Head of caudate nucleus (tissue), 42 donors: ENCODE results near the gene ASPHD2.

Experiments
- DNase-seq, 42 donors: peaks; one replicate each; pipeline versions ENCODE4 v3.0.0 to v3.0.0-alpha.2; 2020 to 2021; ENCODE audit warnings: mixed read lengths in 7 of 42
- intact Hi-C: fragments of 100-400 bp; cut with DNase I; formaldehyde crosslinking; loops from one replicate; pipeline ENCODE4 v1.15.0; 2022

ASPHD2 gene

DNA sequence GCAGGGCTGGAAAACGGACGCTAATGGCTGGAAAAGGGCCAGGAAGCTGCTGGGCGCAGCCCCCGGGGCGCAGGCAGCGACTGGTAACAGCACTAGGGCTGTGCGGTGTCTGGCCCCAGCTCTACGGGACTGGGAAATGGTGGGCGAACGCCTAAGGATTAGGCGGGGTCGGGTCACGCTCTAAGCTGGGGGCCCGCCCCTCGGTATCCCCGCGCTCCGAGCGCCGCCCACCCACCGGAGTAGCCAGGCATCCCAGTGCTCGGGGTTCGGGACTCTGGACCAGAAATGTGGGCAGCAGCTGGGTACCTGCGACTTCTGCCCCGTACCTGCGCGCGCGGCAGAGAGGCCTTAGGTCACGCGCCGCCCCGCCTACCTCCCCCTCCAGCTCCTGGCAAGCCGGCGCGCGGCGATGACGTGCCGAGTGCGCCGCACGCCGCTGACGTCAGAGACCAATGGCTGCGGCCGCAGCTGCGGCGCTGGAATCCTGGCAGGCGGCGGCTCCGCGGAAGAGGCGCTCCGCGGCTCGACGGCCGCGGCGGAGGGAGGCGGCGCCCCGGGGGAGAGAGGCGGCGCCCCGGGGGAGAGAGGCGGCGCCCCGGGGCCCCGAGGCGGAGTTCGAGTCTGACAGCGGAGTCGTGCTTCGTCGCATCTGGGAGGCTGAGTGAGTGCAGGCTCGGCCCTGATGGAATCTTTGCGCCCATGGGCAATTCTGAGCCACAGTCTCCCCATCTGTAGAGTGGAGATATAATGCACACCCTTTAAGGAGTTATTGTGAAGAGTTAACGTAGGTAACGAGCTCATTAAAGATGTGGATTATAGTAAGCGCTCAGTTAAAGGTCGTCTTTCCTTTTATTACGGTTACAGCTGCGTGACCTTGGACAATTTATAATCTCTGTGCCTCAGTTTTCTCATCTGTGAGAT lies 54.6 kb downstream of the ASPHD2 start, which contains the start of the genes HPS4 and SRRD:
TSS of gene HPS4 (minus strand) at position 345 of the 921 bp plus-strand sequence. CDS start 2,021 bp downstream, outside the sequence.
TSS of gene SRRD (plus strand) at position 439 of the 921 bp plus-strand sequence. CDS start at position 453, 14 bp downstream.
- intact Hi-C loops, result loop anchor here (1.0 to 10.0 kb wide), 2 partner anchors 29 to 171 kb away; partner anchors contain the start of genes MIAT and TFIP11

DNA sequence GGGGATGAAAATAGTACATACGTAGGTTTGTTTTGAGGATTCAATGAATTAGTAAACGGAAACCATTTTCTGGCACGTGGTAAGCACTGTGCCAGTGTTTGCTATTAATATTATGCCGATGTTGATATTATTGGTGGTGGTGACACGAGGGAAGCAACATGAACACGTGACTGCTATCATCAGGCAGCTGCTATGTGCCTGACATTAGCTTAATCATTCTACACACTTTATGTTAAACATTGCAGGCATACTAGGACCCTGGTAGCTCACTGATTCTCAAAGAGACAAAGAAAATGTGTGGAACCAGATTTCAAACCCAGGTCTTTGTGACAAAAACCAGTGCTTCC lies 55.3 kb downstream of the ASPHD2 start:
- DNase-seq, result no peak
- intact Hi-C loops, result loop anchor here (10.0 kb wide), 1 partner anchor 170 kb away; the partner anchor contains the start of gene MIAT

More for the DNA sequence above, 54.6 kb downstream of the ASPHD2 start, which contains the start of the genes HPS4 and SRRD:
- DNase-seq, result peak; percentile 67 to 94 (median 88)

DNA sequence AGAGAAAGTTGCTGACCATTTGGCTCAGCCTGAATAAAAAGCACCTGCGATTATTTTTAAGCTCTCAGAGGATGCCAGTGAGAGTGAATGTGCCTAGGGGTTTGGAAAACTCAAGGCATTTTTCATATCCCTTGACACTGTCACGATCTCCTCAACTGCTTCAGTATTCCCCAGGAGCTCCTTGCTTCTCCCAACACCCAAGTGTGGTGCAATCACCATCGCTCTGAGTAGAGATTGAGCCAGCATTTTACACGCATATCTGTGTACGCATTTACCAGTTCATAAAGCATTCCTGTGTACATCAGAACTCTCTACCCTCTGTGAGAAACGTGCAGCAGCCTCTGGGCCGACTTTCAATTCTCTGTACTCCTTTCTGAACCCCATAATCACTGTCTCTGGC lies 56.0 kb downstream of the ASPHD2 start:
- intact Hi-C loops, result loop anchor here (10.0 kb wide), 1 partner anchor 170 kb away; the partner anchor contains the start of gene MIAT
- no peak for DNase-seq

DNA sequence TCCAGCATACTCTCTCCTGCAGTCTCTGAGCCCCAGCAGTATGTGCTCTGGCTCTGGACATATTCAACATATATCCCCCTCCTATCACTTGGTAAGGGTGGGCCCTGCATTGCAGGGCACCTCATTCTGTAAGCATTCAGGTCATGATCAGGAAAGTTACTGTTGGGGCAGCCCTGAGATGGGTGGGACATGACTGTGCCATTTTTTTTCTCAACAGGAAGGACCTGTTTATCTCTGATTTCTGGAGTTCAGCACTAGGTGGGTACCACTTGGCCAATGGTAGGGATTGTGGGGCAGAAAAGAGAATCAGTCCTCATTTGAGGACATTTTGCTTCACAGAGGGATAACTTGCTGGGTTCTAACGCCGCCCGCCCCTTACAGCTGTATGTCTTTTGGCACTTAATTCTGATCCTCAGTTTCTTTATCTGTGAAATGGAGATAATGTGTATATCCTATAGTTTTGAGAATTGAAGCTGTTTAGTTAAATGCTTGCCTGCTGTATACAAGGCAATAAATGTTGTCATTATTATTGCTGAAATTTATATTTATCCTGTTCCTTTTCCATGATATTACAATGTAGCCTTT lies 56.8 kb downstream of the ASPHD2 start:
- intact Hi-C loops, result loop anchor here (10.0 kb wide), 1 partner anchor 169 kb away; the partner anchor contains the start of gene MIAT
- no peak for DNase-seq

DNA sequence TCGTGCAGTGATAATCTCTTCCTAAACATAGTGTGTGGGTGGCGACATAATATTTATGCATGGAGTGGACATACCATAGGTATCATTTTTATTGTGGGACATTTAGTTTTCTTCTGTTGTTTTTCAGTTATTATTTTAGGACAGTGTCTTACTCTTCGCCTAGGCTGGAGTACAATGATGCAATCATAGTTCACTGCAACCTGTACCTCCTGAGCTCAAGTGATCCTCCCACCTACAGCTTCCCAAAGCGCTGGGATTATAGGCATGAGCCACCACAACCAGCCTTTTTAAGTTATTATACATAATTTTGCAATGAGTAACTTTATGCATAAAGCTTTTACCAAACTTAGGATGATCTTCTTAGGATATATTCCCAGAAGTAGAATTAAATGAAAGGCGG lies 57.3 kb downstream of the ASPHD2 start:
- intact Hi-C loops, result loop anchor here (10.0 kb wide), 1 partner anchor 168 kb away; the partner anchor contains the start of gene MIAT

DNA sequence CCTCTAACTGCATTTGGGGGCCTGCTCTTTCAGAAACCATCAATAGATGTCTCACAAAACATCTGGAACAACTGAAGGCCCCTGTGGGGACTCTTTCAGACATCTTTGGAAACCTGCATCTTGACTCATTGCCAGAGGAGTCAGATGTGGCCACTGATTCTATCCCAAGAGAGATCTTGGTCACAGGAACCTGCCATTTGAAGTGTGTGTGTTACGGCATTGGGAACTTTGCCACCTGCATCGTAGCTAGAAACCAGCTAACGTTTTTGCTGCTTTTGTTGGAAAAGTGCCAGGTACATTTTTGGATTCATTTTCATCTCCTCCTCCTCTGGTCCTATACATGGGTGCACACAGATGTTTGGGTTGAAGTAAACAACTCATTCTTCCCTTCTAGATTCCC lies 58.9 kb downstream of the ASPHD2 start:
- intact Hi-C loops, result loop anchor here (10.0 kb wide), 1 partner anchor 167 kb away; the partner anchor contains the start of gene MIAT
- DNase-seq, result no peak

More for the DNA sequence above, 57.3 kb downstream of the ASPHD2 start:
- peak in 16 of 42 donors; percentile 11 to 76 (median 49) for DNase-seq

DNA sequence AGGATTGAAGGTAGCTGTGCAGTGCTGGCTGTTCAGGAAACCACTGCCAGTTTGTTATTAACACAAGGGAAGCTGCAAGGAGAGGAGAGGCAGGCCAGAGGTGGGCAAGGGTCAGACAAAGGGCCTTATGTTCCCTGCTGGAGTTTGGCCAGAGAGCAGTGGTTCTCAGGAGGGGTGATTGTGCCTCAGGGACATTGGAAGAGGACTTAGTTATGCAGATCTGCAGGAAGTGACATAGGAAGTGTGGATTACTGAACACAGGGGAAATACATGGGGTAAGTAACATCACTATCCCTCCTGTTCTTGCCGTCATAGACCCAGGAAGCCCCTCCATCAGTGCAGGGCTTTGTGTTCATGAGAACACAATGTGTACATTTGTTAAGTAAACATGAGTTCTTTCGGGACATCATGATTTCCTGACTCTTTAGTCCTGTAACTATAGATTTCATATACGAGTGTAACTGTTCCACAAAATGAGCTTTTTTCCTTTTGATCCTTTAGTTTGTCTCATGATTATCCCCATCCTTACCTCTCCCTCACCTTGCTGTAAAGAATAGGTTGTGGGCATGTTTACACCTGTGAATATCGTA lies 60.5 kb downstream of the ASPHD2 start:
- intact Hi-C loops, result loop anchor here (10.0 kb wide), 1 partner anchor 165 kb away; the partner anchor contains the start of gene MIAT
- no peak for DNase-seq

DNA sequence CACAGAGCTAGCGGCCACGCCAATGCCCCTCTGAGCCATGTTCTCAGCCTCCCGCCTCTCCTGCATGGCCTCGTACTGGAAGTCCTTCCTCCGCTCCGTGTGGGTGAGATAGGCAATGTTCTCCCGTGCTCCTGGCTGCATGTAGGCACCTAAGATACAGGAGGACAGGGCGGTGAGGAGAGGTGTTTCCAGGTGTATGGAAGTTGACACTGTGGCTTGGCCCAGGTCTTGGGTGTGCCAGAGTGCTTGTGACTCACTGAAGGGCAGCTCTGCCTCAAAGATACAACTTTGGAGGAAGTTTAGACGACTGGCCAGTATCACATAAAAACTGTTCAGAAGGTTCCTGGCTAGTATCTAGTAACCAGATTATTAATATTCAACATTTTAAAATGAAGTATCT lies 63.2 kb downstream of the ASPHD2 start:
- intact Hi-C loops, result no loop called here
- DNase-seq, result no peak

DNA sequence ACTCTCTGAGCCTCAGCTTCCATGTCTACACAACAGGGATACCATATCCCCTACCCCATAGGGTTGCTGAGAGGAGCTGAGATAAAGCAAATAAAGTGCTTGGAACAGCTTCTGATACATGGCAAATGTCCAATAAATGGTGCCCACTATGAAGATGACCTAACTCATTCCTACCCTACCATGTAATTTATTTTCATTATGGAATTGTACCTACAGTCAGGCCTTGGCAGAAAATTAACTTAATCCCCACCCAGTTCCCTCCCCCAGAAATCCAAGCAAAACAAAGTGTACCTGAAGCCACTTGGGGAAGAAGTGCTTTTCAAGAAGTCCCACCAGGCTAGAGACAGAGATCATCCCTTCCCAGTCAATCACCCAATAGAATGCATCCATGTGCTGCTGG lies 65.4 kb downstream of the ASPHD2 start:
- intact Hi-C loops, result no loop called here
- DNase-seq, result no peak
